ENCODE measurements around the gene CLEC19A. TPM values are rescaled to one million over a fixed set of nuclear protein-coding genes. Genes with fewer than 3 reads are reported as not detected.

The CLEC19A gene
- total RNA-seq, 4 donors from 2014 or later, result not detected

DNA sequence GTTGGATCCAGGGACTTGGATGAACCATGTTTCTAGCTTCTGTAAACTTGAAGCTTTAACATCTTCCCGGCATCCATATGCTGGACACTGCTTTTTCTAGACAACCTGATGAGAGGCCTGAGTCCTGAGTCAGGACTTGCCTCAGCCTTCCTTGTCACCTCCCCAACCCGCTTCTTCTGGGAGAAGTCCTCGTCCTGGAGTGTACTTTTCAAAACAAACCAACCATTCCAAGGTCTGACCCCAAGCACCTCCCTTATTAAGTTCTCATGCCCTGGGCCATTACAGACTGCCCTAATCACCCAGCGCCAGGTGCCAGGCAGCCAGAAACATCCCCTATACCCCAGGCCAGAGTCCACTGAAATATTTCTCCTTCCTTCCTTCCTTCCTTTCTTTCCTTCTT, 59.4 kb downstream of the CLEC19A start:
- TF ChIP-seq CTCF (IDR thresholded peaks at IDR 0.05; ENCODE audit: low read depth), result no peak

DNA sequence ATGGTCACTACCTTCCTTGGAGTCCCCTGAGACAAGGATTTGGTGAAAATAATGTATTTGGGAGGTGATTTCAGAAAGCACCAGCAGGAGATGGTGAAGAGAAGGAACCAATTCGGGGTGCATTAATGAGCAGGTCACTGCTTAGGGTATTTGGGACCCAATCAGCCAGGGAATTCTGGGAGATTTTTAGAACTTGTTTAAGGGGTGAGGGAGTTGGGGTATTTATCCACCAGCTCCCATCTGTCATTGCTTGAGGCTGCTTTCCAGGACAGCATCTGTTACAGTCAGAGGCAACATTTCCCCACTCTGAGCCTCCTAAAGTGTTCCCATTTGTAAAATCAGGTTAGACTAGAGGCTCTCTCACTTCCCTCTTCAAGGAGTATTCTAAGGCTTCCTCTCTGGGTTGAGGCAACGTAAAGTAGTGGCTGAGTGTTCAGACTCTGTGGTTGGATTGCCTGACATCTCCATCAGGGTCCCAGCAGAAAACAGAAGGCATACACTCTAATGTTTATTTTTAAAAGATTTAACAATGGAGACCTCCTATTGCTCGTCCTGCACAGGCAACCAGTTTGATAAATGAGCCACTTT, 60.9 kb downstream of the CLEC19A start:
- no peak for TF ChIP-seq CTCF (IDR thresholded peaks at IDR 0.05; ENCODE audit: low read depth)

GRCh38 chr16:19348125-19348524, 62.6 kb downstream of the CLEC19A start:
- no peak for TF ChIP-seq CTCF (IDR thresholded peaks at IDR 0.05; ENCODE audit: low read depth)

DNA sequence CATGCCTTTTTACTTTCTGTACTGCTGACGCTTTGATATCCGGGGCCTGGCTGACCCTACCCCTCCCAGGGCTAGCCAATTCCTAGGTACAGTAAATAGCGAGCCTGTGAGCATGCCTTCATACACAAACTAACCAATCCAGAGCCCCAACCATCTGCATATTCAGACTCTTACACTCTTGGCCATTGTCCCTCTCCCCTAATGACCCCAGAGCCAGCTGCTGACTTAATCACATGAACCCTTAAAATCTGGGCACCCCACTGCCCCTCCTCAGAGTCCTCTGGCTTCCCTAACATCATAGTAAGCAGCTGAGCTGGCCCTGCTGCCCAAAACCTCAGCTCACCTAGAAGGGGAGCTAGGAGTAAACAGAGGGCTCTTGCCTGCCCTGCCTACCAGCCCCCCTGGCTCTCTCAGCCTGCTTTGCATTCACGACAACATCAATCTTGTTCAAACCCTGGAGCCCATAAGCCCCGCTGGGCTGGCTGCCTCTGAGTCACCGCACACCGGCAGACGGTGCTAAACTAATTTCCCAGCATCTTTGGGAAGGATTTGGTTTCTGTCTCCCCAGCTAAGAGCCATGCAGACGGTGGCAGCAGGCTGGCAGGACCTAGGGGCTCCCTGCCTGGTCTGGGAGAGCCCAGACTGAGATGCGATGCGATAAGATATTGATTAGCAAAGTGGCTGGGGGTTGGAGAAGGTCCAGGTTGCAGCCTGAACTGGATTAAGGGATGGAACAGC, 63.2 kb downstream of the CLEC19A start:
- no peak for TF ChIP-seq CTCF (IDR thresholded peaks at IDR 0.05; ENCODE audit: low read depth)

DNA sequence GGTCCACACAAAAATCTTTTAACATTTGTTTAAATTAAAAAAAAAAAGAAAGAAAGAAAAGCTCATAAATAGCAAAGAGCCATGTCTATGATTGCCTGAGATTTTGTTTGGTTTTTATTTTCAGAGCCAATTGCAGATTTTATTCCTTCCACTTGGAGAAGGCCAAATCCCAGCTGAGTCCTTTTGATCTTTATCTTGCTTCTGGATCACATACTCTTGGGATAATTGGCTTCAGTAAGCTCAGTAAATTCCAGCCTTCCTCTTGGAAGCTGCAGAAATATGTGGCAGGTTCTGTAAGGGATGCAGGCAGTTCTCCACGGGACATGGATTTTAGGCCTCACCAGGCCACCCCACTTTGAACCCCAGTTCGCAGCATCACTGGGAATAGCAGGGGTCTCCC, 68.8 kb downstream of the CLEC19A start:
- no peak for TF ChIP-seq CTCF (IDR thresholded peaks at IDR 0.05; ENCODE audit: low read depth)

DNA sequence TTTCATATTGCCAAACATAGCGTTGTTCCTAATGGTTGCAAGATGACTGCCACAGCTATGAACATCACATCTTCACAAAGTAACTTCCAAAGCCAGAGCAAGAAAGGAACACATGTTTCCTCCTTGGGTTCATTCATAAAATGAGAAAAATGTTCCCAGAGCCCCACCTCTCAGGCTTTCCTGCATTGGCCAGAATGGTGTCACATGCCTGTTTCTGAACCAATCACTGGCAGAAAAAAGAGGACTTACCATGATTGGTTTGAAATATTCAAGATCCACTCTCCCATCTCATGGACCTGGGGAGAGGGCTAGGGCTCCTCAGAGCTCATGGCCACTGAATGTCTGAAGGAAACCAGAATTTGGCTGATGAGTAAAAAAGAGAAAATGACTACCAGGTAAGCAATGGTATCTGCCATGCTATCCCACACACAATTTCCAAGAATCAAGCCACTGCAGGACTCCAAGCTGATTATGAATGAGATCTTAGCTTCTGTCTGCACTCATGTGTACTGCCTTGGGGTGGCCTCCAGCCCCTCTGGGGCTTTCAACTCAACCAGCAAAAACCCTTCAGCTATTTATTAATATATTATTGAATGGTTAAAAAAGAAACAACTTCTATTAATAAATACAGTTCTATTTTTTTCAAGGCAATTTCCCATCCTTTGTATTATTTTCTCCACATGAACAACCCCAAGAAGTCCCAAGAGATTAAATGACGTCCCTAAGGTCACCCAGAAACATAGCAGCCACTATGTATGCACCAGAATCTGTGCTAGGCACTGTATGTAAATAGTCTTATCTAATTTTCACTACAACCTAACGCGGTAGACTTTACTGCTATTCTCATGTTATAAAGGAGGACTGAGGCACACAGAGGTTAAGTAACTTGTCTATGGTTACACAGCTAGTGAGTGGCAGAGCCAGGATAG, 70.8 kb downstream of the CLEC19A start:
- TF ChIP-seq CTCF (IDR thresholded peaks at IDR 0.05; ENCODE audit: low read depth), result no peak

- no peak for TF ChIP-seq CTCF (IDR thresholded peaks at IDR 0.05; ENCODE audit: low read depth)
Observed at GRCh38 chr16:19359556-19359955, 74.0 kb downstream of the CLEC19A start.
